ENCODE data around the gene ELFN2. TPM values are rescaled to one million over a fixed set of nuclear protein-coding genes. Genes with fewer than 3 reads are reported as not detected.
"Not testable (repeated sequence)": the region's sequence is repeated elsewhere in the genome, so short reads cannot be mapped to it uniquely, and the experiment has no call there.

ELFN2 gene
- total and polyA plus RNA-seq, 5 donors from 2014 or later, result 0.44 TPM; not detected in 4

DNA sequence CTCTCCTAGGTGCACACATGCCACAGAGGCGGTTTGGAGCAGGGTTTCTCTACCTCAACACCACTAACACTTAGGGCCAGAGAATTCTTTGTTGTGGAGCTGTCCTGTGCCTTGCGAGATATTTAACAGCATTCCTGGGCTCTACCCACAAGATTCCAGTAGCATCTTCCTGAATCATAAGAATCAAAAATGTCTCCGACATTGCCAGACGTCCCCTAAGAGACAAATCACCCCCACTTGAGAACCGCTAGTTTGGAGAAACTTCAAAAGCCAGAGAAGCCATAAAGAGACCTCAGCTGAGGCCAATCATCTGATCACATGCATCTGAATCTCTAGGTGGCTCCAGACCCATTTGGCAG lies 42.8 kb upstream of the ELFN2 start:
- no peaks in the 10 kb centered on the region for H3K27me3 ChIP-seq (ENCODE audit: control insufficient read depth, insufficient read depth, low read length)
- ATAC-seq (ENCODE audit: low read depth in 2 of 2), result no peak
- H3K36me3 ChIP-seq (ENCODE audit: control insufficient read depth, insufficient read depth, low read length), result peaks cover 74% of the 10 kb centered on the region
- Mint-ChIP-seq H3K27me3 (no peaks in the 10 kb centered on the region), H3K27ac (peak overlapping the region in 1 of 3 donors; percentile 21), H3K36me3 (peaks cover 41% of the 10 kb centered on the region), H3K9me3 (no peaks in the 10 kb centered on the region), H3K4me3 (no peak overlapping the region), H3K4me1 (peaks cover 0 to 19% (median 17%) of the 10 kb centered on the region in 4 donors)
- H3K4me1 ChIP-seq (ENCODE audit: control insufficient read depth, insufficient read depth, low read length, poor library complexity, severe bottlenecking), result no peaks in the 10 kb centered on the region
- no peak for DNase-seq
- H3K9me3 ChIP-seq (ENCODE audit: control insufficient read depth in 2 of 2, low read length in 2 of 2), result no peaks in the 10 kb centered on the region
- H3K27ac ChIP-seq (ENCODE audit: insufficient read depth, low read length, poor library complexity, severe bottlenecking), result no peak overlapping the region
- no peak overlapping the region for H3K4me3 ChIP-seq (ENCODE audit: low read depth, low read length)

DNA sequence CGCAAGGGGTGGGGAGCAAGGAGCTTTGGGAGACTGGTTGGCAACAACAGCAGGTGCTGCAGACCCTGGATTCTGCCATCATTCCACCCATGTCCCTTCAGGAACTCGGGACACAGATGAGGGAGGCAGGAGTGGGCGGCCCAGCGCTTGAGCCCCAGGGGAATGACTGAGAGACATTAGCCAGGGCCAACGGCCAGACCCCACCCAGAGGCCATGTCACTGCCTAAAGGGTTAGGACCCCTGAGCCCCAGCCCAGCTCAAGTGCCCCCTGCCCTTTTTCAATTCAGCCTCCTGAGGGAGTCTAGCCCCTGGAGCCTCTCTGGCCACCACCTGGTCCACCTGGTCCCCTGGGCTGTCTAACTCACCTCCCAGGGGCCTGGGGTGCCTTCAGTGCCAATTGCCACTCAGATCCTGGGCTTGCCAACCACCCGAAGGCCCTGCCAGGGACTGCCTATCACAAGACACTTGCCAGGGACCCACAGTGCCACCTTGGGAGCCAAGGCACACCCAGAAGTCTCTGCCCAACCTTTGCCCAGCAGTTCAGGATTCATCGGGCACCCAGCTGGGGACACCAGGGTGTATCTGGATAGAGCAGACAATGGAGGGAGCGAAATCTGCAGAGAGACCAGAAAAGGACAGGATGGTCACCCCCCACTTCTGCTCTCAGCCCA lies 42.3 kb upstream of the ELFN2 start:
- H3K36me3 Mint-ChIP-seq, result peaks cover 41% of the 10 kb centered on the region
- no peak for ATAC-seq (ENCODE audit: low read depth in 2 of 2)
- H3K9me3 Mint-ChIP-seq, result no peaks in the 10 kb centered on the region
- no peaks in the 10 kb centered on the region for H3K4me1 ChIP-seq (ENCODE audit: control insufficient read depth, insufficient read depth, low read length, poor library complexity, severe bottlenecking)
- H3K4me3 Mint-ChIP-seq, result no peak overlapping the region
- no peak overlapping the region for H3K27ac Mint-ChIP-seq
- peaks cover 71% of the 10 kb centered on the region for H3K36me3 ChIP-seq (ENCODE audit: control insufficient read depth, insufficient read depth, low read length)
- no peak for DNase-seq
- no peak overlapping the region for H3K4me3 ChIP-seq (ENCODE audit: low read depth, low read length)
- H3K9me3 ChIP-seq (ENCODE audit: control insufficient read depth in 2 of 2, low read length in 2 of 2), result no peaks in the 10 kb centered on the region
- H3K27me3 ChIP-seq (ENCODE audit: control insufficient read depth, insufficient read depth, low read length), result no peaks in the 10 kb centered on the region
- no peaks in the 10 kb centered on the region for H3K27me3 Mint-ChIP-seq
- peaks cover 2 to 17% (median 16%) of the 10 kb centered on the region in 4 donors for H3K4me1 Mint-ChIP-seq
- no peak overlapping the region for H3K27ac ChIP-seq (ENCODE audit: insufficient read depth, low read length, poor library complexity, severe bottlenecking)

DNA sequence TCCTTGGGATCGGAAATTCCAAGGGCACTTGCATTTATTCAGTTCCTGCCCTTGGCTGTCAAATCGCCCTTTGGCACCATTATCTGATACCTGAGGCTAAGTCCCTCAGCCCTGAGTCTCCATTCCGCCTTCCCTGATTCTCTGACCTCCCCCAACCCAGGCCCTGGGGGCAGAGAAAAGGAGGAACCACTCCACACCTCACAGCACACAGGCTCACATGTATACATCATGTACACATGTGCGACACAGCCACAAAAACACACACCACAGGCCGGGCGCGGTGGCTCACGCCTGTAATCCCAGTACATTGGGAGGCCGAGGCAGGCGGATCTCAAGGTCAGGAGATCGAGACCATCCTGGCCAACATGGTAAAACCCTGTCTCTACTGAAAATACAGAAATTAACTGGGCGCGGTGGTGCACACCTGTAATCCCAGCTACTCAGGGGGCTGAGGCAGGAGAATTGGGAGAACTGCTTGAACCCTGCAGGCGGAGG lies 41.0 kb upstream of the ELFN2 start:
- H3K27ac Mint-ChIP-seq; H3K4me3 Mint-ChIP-seq; H3K4me3 ChIP-seq (ENCODE audit: low read depth, low read length); H3K27ac ChIP-seq (ENCODE audit: insufficient read depth, low read length, poor library complexity, severe bottlenecking); H3K27me3 ChIP-seq (ENCODE audit: control insufficient read depth, insufficient read depth, low read length); H3K27me3 Mint-ChIP-seq; ATAC-seq (ENCODE audit: low read depth in 2 of 2); H3K9me3 Mint-ChIP-seq; H3K9me3 ChIP-seq (ENCODE audit: control insufficient read depth in 2 of 2, low read length in 2 of 2); DNase-seq; H3K4me1 ChIP-seq (ENCODE audit: control insufficient read depth, insufficient read depth, low read length, poor library complexity, severe bottlenecking): not testable (repeated sequence)
- peaks cover 58% of the 10 kb centered on the region for H3K36me3 ChIP-seq (ENCODE audit: control insufficient read depth, insufficient read depth, low read length)
- H3K4me1 Mint-ChIP-seq, result peaks cover 5 to 20% (median 18%) of the 10 kb centered on the region in 4 donors
- peaks cover 39% of the 10 kb centered on the region for H3K36me3 Mint-ChIP-seq

DNA sequence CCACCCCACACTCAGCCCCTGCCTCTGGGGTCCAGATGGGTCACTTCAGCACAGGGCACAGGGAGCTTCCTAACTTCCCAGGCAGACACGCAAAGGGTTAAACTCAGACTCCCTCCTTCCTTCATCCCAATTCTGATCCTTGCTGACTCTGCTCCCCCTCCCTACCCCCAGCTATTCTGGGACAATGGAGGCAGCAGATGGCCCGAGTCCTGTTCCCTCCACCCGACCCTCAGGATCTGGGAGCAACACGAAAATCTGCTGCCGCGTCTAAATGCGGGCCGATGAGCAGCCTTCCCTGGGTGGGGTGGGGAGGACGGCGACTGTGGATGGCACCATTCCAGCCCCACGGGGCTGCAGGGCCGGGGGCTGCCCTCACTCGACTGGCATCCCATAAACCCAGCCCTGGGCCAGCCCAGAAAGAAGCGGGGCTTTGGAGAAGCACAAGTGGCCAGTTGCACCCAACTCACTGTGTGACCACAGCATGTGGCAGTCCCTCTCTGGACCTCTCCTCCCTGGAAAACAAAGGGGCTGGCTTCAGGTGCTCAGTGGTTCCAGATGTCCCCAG lies 40.2 kb upstream of the ELFN2 start:
- peaks cover 45% of the 10 kb centered on the region for H3K36me3 Mint-ChIP-seq
- H3K4me3 Mint-ChIP-seq, result peak overlapping the region in 1 of 4 donors; percentile 78
- H3K36me3 ChIP-seq (ENCODE audit: control insufficient read depth, insufficient read depth, low read length), result peaks cover 51% of the 10 kb centered on the region

DNA sequence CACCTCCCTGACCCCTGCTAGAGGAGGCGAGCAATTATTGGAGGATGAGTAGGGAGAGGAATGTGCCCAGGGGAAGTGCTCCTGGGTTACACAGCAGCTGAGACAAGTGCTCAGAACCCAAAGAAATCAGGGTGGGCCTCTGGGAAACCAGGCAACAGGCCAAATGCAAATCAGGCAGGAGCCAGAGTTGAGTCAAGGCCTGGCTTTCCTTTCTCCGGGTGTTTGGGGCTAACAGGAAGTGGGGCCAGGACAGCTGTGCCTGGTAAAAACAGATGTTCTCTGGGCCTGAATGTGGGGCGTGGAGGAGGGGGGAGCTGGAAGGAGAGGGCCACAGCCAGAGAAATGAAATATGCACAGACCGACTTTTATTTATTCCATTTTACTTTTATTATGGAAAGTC lies 36.9 kb upstream of the ELFN2 start:
- peaks cover 47% of the 10 kb centered on the region for H3K36me3 Mint-ChIP-seq
- Histone ChIP-seq H3K27ac (ENCODE audit: insufficient read depth, low read length, poor library complexity, severe bottlenecking) (no peak overlapping the region), H3K27me3 (ENCODE audit: control insufficient read depth, insufficient read depth, low read length) (no peaks in the 10 kb centered on the region), H3K4me3 (ENCODE audit: low read depth, low read length) (no peak overlapping the region), H3K36me3 (ENCODE audit: control insufficient read depth, insufficient read depth, low read length) (peaks cover 27% of the 10 kb centered on the region), H3K4me1 (ENCODE audit: control insufficient read depth, insufficient read depth, low read length, poor library complexity, severe bottlenecking) (no peaks in the 10 kb centered on the region), H3K9me3 (ENCODE audit: control insufficient read depth in 2 of 2, low read length in 2 of 2) (no peaks in the 10 kb centered on the region)
- H3K4me3 Mint-ChIP-seq, result no peak overlapping the region
- no peaks in the 10 kb centered on the region for H3K9me3 Mint-ChIP-seq
- peak overlapping the region in 1 of 3 donors; percentile 26 for H3K27ac Mint-ChIP-seq
- DNase-seq, result no peak
- no peak for ATAC-seq (ENCODE audit: low read depth in 2 of 2)
- no peaks in the 10 kb centered on the region for H3K27me3 Mint-ChIP-seq
- peaks cover 5 to 13% (median 9%) of the 10 kb centered on the region in 4 donors for H3K4me1 Mint-ChIP-seq

More for the DNA sequence above, 40.2 kb upstream of the ELFN2 start:
- no peaks in the 10 kb centered on the region for H3K4me1 ChIP-seq (ENCODE audit: control insufficient read depth, insufficient read depth, low read length, poor library complexity, severe bottlenecking)
- Mint-ChIP-seq H3K9me3 (no peaks in the 10 kb centered on the region), H3K27ac (peak overlapping the region in 1 of 3 donors; percentile 86), H3K4me1 (peaks cover 5 to 17% (median 14%) of the 10 kb centered on the region in 4 donors), H3K27me3 (no peaks in the 10 kb centered on the region)
- no peak for ATAC-seq (ENCODE audit: low read depth in 2 of 2)
- no peak overlapping the region for H3K4me3 ChIP-seq (ENCODE audit: low read depth, low read length)
- H3K9me3 ChIP-seq (ENCODE audit: control insufficient read depth in 2 of 2, low read length in 2 of 2), result no peaks in the 10 kb centered on the region
- no peaks in the 10 kb centered on the region for H3K27me3 ChIP-seq (ENCODE audit: control insufficient read depth, insufficient read depth, low read length)
- DNase-seq, result no peak
- no peak overlapping the region for H3K27ac ChIP-seq (ENCODE audit: insufficient read depth, low read length, poor library complexity, severe bottlenecking)

DNA sequence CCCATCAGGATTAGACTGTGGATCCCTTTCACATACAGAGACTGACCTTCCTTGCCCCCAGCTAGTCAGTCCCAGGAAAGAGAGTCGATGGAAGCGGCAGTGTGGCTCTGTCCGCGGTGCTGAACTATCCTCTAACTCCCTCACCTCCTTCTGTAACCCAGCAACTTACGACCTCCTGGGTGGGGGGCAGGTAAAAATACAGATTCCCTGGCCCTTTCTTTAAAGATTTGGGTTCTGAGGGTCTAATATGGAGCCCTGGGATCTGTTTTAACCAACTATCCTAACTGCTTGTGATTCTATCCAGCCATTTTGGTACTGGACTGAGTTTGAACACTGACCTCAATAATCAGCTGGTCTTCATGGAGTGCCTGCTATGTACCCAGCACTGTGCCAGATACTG lies 35.7 kb upstream of the ELFN2 start:
- Mint-ChIP-seq H3K27ac (peak overlapping the region in 2 of 3 donors; percentile 36 to 58), H3K4me1 (peaks cover 5 to 10% (median 6%) of the 10 kb centered on the region in 4 donors), H3K36me3 (peaks cover 38% of the 10 kb centered on the region), H3K9me3 (no peaks in the 10 kb centered on the region), H3K27me3 (no peaks in the 10 kb centered on the region), H3K4me3 (no peak overlapping the region)
- DNase-seq (peak in 1 of 3 donors; percentile 13), ATAC-seq (ENCODE audit: low read depth in 2 of 2) (no peak)
- Histone ChIP-seq H3K36me3 (ENCODE audit: control insufficient read depth, insufficient read depth, low read length) (peaks cover 26% of the 10 kb centered on the region), H3K4me3 (ENCODE audit: low read depth, low read length) (no peak overlapping the region), H3K4me1 (ENCODE audit: control insufficient read depth, insufficient read depth, low read length, poor library complexity, severe bottlenecking) (no peaks in the 10 kb centered on the region), H3K9me3 (ENCODE audit: control insufficient read depth in 2 of 2, low read length in 2 of 2) (no peaks in the 10 kb centered on the region), H3K27ac (ENCODE audit: insufficient read depth, low read length, poor library complexity, severe bottlenecking) (no peak overlapping the region), H3K27me3 (ENCODE audit: control insufficient read depth, insufficient read depth, low read length) (no peaks in the 10 kb centered on the region)

DNA sequence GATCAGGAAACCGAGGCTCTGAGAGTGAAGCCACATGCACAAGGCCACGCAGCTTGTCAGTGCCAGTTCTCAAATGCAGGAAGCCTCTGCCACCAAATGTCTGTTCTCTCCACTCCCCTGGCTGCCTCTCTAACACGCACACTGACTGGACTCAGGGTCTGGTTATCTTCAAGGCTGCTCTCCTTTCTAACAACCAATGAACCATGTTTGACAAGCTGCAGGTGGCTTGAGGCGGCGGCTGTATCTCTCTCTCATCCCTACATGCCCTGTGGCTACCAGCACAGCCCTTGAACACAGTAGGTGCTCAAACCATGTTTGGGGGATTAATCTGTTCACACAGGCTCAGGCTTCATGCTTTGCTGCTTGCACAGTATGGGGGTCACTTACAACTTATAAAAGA lies 35.2 kb upstream of the ELFN2 start:
- Histone ChIP-seq H3K36me3 (ENCODE audit: control insufficient read depth, insufficient read depth, low read length) (peaks cover 25% of the 10 kb centered on the region), H3K4me1 (ENCODE audit: control insufficient read depth, insufficient read depth, low read length, poor library complexity, severe bottlenecking) (no peaks in the 10 kb centered on the region), H3K27ac (ENCODE audit: insufficient read depth, low read length, poor library complexity, severe bottlenecking) (no peak overlapping the region), H3K27me3 (ENCODE audit: control insufficient read depth, insufficient read depth, low read length) (no peaks in the 10 kb centered on the region), H3K9me3 (ENCODE audit: control insufficient read depth in 2 of 2, low read length in 2 of 2) (no peaks in the 10 kb centered on the region), H3K4me3 (ENCODE audit: low read depth, low read length) (no peak overlapping the region)
- Mint-ChIP-seq H3K36me3 (peaks cover 42% of the 10 kb centered on the region), H3K4me1 (peaks cover 5 to 12% (median 8%) of the 10 kb centered on the region in 4 donors), H3K27me3 (no peaks in the 10 kb centered on the region), H3K9me3 (no peaks in the 10 kb centered on the region), H3K27ac (peak overlapping the region in 2 of 3 donors; percentile 58 to 67), H3K4me3 (no peak overlapping the region)
- DNase-seq, result no peak
- no peak for ATAC-seq (ENCODE audit: low read depth in 2 of 2)

DNA sequence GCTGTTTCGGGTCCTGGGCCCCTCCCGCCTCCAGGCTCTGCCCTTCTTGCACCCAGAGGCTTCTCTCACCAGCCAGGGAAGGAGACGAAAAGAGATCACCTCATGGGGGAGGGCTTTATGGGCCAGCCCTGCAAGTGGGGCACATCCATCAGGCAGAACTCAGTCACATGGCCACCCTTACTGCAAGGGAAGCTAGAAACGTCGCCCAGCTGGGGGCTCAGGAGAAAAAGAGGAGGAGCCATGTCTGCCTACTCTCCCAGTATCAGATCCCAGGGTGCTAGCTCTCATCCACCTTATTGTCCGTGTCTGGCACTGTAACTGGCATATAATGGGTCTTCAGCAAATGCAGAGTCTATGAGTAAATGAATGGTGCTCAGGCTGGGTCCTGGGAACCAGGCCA lies 34.7 kb upstream of the ELFN2 start:
- no peak overlapping the region for H3K4me3 Mint-ChIP-seq
- Histone ChIP-seq H3K4me3 (ENCODE audit: low read depth, low read length) (no peak overlapping the region), H3K4me1 (ENCODE audit: control insufficient read depth, insufficient read depth, low read length, poor library complexity, severe bottlenecking) (no peaks in the 10 kb centered on the region), H3K27ac (ENCODE audit: insufficient read depth, low read length, poor library complexity, severe bottlenecking) (no peak overlapping the region), H3K27me3 (ENCODE audit: control insufficient read depth, insufficient read depth, low read length) (no peaks in the 10 kb centered on the region), H3K9me3 (ENCODE audit: control insufficient read depth in 2 of 2, low read length in 2 of 2) (no peaks in the 10 kb centered on the region), H3K36me3 (ENCODE audit: control insufficient read depth, insufficient read depth, low read length) (peaks cover 20% of the 10 kb centered on the region)
- no peak for DNase-seq
- H3K27ac Mint-ChIP-seq, result peak overlapping the region in 1 of 3 donors; percentile 58
- H3K36me3 Mint-ChIP-seq, result peaks cover 45% of the 10 kb centered on the region
- ATAC-seq (ENCODE audit: low read depth in 2 of 2), result no peak
- no peaks in the 10 kb centered on the region for H3K9me3 Mint-ChIP-seq
- no peaks in the 10 kb centered on the region for H3K27me3 Mint-ChIP-seq
- peaks cover 5 to 13% (median 11%) of the 10 kb centered on the region in 4 donors for H3K4me1 Mint-ChIP-seq

All from CD4-positive, CD25-positive, alpha-beta regulatory T cell (primary cell).